Central memory CD4-positive, alpha-beta T cell (primary cell): ENCODE measurements around the gene CATSPER1.

Experiments used
- DNase-seq: peaks from one replicate; pipeline ENCODE4 v3.0.0; 2022

Gene CATSPER1

DNA sequence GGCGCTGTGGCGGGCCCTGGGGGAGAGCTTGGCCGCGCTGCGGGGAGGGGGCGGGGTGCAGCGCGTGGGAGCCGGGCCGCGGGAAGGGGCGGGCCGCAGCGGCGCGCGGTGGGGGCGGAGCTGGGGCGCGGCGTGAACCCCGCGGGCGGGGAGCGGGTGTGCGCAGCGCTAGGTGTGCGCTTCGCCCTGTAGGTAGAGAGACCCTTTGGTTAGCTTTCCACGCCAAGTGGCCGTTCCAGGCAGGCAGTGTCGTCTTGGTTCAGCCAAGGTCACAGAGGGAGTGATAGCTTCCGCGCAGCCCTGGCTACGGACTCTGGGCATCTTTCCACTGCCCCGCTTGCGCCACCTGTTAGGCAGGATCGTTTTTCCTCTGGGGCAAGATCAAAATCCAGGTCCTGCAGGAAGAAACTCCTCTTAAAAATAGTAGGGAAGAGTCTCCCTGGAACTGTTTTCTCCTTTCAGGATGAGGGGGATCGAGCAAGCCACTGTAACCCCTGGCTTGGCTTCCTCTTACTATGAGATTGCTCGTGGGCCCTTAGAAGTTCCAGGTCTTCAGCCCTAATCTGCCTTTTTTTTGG lies 23.5 kb downstream of the CATSPER1 start:
- DNase-seq = no peak

DNA sequence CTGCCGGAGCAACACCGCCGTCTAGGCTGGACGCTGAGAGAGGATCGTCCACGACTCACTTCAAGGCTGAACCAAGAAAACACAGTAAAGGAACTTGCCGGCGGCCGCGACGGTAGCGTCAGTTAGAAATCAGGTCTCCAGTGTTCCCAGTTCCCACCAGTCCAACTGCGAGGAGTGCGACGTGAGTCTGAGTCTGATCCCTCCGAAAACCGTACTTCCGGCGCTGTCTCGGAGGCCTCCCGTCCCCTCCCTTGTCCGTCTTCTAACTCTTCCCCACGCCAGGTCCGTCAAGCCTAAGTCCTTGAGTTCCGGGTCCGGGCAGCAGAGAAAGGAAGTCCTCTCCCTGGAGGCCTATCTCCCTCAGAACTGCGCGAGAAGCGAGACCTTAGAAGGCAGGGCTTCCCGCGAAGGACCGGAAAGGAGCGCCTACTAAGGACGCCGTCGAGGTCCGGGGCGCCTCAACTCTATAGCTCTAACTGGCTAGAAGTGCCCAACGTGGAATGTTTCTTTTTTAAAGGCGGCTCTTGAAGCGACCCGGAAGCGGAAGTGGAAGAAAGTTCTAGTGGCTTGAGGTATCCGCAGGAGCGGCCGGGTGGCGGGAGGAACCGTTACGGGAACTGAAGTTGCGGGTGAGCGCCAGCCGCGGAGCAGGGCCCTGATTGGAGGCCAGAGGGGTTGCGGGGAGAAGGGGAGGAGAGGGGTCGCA lies 24.2 kb downstream of the CATSPER1 start, which contains the start of the genes BANF1 and EIF1AD:
Gene BANF1, plus strand, starts transcription at position 562 of the 706 bp plus-strand sequence. CDS start 748 bp downstream, outside the sequence.
Gene EIF1AD, minus strand, starts transcription at position 216 of the 706 bp plus-strand sequence. CDS start 1,768 bp downstream, outside the sequence.
- peak; percentile 93 for DNase-seq

- DNase-seq = no peak
Observed at GRCh38 chr11:65997286-65997685, 29.0 kb downstream of the CATSPER1 start.

GRCh38 chr11:65992056-65992455 lies 34.2 kb downstream of the CATSPER1 start:
- no peak for DNase-seq

DNA sequence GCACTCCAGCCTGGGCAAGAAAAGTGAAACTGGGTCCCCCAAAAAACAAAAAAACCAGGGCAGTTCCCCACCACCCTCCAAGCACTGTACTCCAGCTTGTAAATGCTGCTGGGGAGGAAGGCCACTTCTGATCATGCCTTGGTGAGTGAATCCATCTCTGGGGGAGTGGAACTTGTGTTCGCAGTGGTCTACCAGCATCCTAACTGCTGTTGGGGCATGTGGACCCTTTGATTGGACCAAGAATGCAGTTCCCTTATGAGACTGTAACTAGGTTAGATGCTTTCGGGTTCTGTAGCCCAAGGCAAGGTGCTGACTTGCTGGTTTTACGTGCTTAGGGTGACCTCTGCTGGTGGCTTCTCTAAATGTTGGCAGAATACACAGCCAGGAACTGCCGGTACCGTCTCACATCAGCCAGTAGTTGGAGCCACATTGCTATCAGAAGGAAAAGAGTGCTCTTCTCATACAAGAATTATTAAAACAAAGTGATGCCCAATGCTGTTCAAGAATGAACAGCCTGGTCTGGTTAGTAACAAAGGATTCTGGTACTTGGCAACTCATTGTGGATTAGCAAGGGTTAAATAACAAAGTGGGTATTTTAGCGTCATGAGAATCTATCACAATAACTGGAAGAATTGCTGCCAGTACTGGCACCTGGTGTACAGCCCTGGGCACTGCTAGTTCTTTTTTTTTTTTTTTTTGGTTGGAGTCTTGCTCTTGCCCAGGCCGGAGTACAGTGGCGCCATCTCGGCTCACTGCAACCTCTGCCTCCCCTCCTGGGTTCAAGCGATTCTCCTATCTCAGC lies 37.3 kb downstream of the CATSPER1 start:
- peak; percentile 91 for DNase-seq

GRCh38 chr11:65987336-65987735 lies 38.9 kb downstream of the CATSPER1 start:
- no peak for DNase-seq

DNA sequence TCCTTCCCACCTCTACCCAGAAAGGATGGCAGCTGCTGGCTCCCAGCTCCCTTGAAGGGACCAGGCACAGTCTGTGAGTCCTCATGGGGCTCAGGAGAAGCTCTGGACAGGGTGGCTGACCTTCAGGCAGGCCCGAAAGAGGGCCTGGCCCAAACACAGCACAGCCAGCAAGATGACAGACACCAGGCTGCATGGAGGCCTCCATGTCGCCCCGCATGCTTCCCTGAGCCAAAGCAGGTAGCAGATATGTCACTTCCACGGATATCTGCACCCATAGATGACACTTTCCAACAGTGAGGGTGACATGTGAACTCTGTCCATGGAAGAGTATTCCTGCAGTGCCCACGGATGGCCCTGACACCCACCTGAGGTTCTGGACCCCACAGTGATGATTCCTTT lies 42.7 kb downstream of the CATSPER1 start:
- DNase-seq = no peak

GRCh38 chr11:65982824-65983588 lies 43.3 kb downstream of the CATSPER1 start:
- no peak for DNase-seq

- DNase-seq = no peak
Observed at GRCh38 chr11:65981972-65982823, 44.1 kb downstream of the CATSPER1 start.

GRCh38 chr11:65981101-65981740 lies 45.1 kb downstream of the CATSPER1 start:
- DNase-seq = no peak

DNA sequence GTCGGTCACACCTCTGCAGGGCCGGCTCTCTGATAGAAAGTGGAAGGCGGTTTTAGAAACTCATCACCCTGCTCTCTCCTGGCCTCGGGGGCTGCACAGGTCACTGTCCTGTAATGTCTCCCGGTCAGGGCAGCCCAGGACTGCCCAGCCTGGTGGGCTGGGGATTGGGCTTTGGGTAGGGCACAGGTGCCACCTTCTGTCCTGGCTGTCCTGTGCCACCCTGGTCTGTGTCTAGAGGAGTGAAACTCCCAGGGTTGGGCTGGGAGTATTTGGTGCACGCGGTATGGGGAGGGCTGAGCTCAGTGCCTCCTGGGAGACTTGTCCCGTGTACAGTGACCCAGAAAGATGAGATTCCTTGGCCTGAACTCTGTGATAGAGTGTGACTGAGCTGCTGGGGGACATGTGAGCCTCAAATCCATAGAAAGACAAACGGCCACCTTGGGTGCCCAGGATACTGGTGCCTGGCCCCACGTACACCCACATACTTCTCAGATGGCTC lies 47.0 kb downstream of the CATSPER1 start:
- DNase-seq = no peak

- DNase-seq = no peak
Observed at GRCh38 chr11:65978391-65979238, 47.7 kb downstream of the CATSPER1 start.

- no peak for DNase-seq
Observed at GRCh38 chr11:65977621-65978390, 48.5 kb downstream of the CATSPER1 start.

GRCh38 chr11:65976216-65977176 lies 49.8 kb downstream of the CATSPER1 start:
- DNase-seq = no peak

DNA sequence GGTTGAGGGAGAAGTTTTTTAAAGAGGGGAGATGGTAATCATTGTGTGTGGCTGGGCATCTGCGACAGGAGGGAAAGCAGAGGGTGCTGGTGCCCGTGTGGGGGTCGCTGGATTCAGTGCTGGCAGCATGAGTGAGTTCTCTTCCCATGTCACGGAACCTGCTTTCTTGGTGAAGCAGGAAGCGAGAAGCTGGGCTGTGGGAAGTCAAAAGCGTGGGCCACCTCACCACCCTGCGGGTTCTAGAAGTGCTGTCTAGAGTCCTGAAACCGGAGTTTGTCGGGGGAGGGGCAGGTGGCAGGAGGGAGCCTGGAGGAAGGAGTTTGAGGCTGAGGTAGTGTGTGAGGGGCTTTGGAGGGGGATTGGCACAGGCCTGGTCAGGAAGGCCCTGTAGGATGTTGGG lies 50.5 kb downstream of the CATSPER1 start:
- no peak for DNase-seq

DNA sequence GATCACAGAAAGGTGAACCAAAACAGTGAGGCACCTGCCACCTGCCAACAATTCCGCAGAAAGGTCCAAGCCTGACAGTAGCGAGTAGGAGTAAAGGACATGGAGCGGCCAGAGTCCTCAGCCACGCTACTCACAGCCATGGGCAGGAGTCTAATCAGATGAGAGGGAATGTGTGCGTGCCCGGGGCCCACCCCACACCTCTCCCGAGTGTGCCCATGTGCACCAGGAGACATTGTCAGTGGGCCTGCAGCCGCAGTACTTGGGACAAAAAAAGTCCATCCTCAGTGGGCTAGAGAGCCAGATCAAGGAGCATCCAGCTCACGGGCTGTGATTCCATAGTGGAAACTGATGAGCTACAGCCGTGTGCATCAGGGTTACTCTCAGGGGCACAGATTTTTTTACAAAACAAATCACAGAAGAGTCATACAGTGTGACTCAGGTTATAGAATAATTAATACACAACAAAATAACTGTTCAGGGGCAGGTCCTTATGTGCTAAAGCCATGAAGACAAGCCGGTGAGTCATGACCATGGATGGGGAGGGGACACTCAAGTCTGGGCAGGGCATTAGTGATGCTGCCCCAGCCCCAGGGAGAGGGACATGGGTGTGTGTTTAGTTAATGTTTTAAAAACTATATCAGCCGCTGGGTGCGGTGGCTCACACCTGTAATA lies 52.7 kb downstream of the CATSPER1 start:
- no peak for DNase-seq

DNA sequence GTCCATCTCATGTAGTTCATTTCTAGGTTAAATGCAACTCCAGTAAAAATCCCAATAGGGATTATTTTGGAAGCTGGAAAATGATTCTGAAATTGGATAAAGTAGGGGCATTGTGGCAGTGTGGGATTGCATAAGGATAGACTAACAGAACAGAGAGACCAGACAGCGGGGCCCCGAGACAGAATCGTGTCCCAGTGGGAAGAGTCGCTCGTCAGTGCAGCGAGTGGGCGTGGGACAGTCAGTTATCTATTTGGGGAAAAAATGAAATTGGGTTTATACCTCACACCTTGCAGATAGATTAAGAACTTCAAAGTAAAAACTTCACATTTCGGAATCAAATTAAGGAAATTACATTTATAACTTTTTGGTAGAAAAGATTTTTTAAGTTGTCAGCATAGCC lies 54.2 kb downstream of the CATSPER1 start:
- no peak for DNase-seq
